Activated CD8-positive, alpha-beta memory T cell treated with anti-CD3 and anti-CD28 coated beads for 1 hour (primary cell): ENCODE data around the gene LOXL1.

Experiments used
- DNase-seq, 2 donors: peaks; one replicate each; pipeline ENCODE4 v3.0.0-alpha.2; 2020; ENCODE audit warnings: low read depth in 1 of 2; ENCODE audit errors: extremely low read depth in 1 of 2

Gene LOXL1

DNA sequence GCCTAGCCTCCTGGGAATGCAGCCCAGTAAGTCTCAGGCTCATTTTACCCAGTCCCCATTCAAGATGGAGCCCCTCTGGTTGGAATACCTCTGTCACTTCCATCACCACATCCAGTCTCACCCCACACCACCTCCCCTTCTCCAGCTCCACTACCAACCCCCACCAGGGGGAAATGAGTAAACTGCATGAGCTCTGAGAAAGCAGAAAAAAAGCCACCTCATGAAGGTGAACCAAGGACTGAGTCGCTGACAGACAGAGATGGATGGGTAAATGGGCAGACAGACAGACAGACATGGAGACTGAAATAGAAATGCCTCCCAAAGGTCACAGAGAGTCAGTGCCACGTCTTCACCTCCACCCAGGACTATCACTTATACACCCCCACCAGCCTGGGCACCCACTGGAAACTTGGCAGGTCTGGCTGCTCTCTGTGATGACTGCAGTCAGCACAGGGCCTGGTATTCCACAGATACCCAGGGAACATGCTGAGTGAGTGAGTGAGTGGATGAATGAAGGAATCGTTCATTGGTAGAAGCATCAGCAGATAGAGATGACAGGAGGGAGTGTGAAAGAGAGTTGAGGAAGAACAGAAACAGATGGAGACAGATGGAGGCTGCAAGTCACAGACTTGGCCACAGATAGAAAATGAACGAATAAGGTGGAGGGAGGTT is 4.9 kb upstream of the LOXL1 start:
- DNase-seq = no peak

DNA sequence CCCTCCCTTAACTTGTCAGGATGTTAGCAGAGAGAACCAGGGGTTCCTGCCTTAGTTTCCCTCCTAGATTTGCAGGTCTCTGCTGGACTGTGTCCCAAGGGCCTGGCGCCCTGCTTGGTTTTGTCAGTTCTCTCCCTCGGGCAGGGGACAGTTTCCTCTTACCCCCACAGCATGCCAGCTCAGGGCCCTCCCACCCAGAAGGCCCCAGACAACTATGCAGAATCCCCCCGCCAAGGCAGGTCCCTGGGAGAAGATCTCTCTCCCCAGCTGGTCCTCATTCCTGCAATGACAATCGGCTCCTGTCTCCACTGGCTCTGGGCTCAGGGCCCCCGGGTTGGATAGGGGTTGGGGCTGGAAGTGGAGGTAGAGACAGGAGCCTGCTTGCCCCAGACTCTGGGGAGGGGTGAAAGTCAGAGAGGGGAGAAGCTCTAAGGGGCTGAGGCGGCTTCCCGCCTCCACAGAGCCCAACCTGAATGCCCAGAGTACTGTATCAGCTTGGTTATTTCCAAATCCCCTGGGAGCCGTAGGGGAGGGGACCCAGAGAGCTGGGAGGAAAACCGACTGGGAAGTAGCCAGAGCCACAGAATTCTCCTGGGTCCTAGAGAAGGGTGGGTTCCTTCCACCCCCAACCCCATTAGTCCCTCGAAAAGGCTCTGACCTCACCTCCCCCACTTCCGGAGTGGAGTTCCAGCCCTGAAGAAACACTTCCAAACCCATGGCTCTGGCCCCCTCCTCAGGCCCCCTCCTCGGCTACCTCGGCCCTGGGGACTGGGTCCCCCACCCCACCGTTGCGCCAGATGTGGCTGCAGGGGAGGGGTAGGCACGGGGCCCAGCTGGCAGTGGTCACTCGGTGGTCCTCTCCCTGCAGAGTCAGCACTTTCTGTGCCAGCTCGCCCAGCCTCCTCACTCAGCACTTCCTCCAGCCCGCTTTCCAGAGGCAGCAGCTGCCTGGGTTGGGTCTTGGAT is 3.8 kb upstream of the LOXL1 start:
- no peak for DNase-seq

DNA sequence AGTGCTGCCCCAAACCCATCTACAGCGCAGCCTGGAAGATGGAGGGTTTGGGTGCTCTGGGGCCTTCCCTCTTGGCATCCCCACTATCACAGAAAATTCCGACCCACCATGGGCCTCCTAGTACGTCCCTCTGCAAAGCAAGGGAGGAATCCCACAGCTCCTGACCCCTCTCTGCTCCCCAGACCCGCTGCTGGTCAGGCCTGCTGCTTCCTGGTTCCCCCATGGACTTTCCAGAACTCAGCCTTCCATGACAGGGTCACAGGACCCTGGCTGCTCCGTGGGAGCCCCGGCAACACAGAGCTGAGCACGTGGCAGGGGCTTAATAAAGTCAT is 3.1 kb upstream of the LOXL1 start:
- DNase-seq = no peak

DNA sequence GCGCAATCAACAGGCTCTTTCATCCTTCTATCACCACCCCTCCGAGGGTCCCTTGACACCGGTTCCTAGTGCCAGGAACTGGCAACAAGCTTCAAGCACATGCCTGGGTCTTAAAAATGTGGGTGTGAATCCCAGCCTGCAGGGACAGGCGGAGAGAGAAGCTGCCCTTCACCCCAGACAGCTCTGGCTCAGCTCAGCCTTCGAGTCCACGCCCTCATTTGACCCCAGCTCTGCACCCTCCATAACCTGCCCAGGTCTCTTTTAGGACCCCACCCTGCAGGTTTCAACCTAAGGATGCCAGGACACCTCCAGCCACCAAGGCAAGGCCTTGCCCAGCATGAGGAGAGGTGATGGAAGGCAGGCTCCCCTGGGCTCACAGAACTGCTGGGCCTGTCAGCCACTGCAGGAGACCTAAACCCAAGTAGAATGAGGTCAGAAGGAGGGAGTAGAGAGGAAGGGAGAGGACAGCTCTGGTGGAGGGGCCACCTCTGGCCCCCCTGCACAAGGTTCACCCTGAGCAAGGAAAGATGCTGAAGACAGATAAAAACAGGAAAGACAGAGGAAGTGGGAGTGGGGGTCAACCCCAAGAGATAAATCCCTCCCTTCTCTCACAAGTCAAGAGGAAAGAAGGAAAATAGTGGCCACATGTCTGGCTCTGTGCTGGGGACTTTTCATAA is 2.6 kb upstream of the LOXL1 start:
- DNase-seq = no peak

DNA sequence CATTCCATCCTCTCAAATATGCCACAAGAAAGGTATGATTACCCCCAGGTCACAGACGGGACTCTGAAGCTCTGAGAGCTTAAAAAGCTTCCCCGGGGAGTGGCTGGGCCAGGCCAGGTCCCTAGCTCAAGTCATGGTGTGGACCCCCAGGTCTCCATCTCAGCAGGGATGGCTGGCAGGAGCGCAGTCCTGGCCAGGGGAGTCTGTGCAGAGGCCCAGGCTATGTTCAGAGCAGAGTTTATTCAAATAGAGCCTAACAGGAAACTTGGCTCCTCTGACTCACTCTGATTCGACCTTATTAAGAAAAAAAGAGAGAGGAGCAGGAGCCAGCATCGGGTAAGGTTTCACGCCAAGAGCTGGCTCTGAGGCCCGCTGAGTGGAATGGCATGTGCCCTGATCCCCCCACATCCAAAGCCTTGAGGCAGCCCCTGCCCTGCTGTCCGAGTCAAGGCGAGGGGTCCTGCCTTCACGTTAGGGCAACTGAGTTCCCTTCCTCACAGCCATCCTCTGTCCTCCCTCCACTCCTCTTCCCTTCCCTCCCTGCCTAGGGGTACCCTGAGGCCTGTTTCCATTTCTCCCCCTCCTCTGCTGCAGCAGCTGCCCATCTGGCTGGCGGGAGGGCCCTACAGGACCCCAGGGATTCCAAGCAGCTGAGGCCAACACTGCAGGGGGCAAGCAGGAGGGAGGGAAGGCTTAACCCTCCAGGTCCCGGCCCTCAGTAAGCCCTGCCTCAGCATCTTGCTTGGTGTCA is 1.9 kb upstream of the LOXL1 start:
- no peak for DNase-seq

DNA sequence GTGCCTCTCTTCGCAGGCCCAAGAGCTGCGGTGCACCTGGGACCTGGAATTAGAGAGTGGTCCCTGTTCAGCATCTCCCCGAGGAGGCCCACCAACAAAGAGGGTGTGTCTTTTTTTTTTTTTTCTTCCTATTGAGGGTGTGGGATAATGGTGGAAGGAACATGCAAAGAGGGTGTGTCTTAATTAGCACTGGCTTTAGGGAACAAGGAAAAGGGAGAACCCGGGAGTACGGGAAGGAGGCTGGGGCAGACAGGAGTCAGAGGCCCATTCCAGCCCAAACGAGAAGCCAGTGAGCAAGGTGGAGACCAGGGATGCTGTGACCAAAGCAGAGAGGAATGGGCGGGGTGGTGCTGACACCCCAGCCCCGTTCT is 429 bp upstream of the LOXL1 start:
- no peak for DNase-seq

DNA sequence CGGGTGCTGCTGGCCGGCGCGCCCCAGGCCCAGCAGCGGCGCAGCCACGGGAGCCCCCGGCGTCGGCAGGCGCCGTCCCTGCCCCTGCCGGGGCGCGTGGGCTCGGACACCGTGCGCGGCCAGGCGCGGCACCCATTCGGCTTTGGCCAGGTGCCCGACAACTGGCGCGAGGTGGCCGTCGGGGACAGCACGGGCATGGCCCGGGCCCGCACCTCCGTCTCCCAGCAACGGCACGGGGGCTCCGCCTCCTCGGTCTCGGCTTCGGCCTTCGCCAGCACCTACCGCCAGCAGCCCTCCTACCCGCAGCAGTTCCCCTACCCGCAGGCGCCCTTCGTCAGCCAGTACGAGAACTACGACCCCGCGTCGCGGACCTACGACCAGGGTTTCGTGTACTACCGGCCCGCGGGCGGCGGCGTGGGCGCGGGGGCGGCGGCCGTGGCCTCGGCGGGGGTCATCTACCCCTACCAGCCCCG is 777 bp downstream of the LOXL1 start:
- DNase-seq = peak in 1 of 2 donors; percentile 11

DNA sequence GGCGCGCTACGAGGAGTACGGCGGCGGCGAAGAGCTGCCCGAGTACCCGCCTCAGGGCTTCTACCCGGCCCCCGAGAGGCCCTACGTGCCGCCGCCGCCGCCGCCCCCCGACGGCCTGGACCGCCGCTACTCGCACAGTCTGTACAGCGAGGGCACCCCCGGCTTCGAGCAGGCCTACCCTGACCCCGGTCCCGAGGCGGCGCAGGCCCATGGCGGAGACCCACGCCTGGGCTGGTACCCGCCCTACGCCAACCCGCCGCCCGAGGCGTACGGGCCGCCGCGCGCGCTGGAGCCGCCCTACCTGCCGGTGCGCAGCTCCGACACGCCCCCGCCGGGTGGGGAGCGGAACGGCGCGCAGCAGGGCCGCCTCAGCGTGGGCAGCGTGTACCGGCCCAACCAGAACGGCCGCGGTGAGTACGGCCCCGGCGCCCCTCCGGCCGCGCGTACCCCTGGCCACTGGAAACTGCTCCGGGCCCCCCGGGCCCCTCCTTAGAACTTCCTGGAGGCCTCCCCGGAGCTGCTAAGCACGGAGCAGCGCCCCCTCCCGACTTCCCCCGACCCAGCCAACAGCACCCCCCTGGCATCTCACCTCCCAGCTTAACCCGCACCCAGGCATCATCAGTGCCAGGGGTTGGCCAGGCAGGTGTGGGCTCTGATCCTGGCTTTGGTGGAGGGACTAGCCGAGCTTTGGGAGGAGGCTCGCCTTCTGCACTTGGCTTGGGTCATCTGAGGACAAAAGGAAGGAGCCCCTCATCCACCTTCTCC is 1.4 kb downstream of the LOXL1 start:
- DNase-seq = peak; percentile 38 to 68

DNA sequence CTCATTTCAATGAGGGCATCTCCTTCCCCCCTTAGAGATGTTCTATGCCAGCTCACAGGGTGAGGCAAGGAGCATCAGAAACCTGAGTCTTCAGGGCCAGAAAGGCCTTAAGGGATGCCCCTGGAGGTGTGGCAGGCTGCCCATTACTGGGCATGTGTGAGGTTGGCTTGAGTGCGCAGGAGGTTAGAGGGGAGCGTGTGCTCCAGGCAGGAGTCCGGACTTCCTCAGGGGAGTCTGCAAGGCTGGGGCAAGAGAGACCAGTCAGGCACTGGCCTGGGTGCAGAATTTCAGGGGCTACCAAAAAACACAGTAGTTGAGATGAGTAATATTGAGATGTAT is 1.9 kb downstream of the LOXL1 start:
- DNase-seq = no peak

DNA sequence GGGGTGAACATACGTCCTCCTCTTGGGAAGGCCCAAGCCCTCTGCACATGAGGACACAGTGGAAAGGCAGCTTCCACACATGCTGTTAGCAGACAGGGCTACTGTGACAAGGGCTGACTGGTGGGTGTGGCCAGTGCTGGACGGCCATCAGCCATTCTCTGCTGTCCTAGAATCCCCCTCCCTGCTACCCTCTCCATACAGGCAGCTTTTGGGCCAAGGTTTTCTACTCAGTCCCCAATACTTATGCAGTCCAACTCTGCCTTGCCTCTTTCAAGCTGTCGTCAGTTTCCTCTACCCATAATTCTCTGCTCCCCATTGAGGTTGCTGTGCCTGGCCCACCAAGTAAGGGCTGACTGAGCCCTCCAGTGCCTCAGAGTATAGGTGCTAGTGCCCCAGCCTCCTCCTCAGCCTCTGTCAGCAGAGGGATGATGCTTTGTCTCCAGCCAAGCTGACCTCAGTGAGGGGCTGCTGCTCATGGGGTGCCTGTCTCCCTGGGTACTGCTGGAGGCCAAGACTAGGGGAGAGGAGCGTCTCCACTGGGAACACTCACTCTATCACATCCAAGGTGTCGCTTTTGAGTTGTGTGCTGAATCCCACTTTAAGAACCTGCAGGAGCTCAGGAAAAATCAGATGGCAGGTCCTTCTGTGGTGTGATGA is 2.8 kb downstream of the LOXL1 start:
- no peak for DNase-seq

DNA sequence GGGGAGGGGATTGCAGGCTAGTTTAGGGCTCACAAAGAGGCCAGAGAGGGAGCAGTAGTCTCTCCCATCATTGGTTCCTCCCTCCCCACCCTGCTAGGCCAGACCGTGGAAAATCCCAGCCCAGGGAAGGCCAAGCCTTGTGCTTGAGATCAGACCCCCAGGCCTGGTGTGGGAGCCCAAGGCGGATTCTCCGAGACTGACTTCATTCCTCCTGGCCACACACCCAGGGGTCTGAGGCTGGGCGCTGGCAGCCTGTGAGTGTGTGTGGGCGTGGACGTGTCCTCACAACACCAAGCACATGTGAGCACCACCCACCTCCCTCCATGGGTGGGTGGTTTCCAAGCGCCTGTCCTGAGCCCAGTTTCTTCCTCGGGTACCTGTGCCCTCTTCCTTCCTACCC is 4.1 kb downstream of the LOXL1 start:
- DNase-seq = no peak

DNA sequence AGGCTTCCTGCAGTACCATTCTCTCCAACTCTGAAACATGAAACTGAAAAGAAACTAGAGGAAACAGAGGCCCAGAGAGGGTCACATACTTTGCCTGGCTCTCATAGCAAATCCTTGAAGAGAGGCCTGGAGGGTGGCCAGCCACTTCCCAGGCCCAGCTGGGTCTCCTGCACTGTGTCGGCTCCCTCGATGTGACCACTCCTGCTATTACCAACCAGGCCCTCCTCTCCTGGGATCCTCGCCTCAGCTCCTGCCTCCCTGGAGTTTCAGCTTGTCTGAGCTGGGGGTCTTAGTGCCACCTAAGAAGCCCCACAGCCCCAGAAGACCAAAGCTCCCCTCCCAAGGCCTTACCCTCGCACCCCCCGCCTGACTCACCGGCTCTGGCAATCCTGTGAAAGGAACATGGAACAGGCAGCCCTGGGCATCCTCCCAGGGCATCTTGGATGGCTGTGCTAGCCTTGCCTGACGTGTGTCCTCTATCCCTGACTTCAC is 4.6 kb downstream of the LOXL1 start:
- no peak for DNase-seq

DNA sequence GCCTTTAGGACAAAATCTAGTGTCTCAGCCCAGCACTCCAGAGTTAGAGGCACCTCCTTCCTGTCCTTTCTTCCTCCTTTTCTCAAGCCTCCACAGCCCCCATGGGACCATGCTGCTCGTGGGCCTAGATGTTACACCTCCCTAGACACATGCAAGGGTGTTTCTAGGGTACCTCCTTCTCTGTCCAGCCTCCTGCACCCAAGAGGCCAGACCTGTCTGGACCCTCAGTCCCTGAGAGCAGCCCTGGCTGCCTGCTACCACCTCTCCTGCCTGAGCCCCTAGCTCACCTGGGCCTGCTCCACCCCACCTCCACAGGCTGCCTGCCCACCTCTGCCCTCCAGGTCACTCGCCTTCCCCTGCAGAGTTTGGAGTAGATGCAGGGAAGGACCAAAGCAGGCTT is 5.2 kb downstream of the LOXL1 start:
- no peak for DNase-seq

DNA sequence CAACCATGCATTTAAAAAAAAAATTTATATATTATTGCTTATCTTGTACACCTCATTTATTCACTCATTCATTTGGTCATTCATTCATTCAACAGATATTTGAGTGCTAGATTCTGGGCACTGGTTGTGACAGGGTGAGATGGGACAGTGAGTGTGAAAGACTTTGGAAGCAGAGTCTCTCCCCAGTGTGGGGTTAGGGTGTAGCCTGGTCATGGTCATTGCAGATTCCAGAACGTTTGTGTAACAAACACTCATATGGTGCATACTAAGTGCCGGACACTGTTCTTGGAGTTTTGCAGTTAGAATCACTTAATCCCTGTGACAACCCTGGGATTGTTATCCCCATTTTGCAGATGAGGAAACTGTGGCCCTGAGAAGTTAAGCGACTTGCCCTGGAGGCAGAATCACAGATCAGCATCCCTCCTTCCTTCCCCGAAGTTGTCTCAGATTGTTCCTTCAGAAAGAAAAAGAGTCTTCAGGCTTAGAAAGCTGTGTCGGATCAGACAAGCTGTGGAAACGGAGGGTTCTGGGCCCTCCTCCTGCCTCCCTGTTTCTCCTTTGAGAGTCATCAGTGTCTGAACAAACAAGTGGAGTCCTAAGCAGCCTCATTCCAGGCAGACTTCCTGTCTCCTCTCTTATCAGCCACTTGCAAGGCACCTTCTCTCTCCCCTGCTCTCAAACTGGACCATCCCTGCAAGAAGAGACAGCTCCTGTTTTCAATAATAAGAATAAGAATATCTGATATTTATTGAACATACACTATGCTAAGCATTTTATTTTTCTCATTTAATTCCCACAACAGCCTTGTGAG is 6.3 kb downstream of the LOXL1 start:
- DNase-seq = no peak

DNA sequence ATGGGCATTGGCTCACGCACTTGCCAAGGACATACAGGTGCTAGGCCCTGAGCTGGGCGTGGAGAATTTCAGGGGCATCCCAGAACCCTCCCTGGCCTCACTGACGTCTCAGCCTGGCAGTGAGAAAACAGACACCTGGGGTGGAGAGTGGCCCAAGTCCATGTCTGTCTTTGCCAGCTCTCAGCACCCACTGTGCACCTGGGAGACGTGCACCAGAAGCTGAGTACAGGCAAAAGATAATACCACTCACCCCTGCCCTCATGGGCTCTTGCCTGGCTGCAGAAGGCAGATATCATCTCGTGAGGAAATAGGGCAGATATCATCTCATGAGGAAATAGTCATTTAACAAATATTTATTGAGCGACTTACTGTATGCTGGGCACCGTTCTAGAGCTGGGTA is 8.0 kb downstream of the LOXL1 start:
- no peak for DNase-seq

DNA sequence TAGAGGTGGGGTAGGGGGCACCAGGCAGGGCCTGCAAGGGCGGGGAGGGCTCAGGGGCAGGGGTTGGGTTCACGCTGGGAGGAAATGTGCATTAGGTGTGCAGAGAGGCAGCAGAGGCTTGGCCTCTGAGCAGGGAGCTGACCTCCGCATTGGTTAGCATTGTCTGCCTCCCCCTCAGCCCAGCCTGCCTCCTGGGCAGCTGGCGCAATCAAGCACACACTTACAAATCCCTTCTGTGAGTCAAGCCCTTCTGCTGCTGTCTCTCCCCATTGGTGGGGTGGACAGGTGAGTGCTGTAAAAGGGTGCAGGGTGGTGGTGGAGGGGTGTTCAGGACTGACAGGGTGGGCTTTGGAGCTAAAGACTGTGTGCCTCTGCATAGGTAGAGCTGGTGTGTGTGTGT is 9.3 kb downstream of the LOXL1 start:
- DNase-seq = no peak

DNA sequence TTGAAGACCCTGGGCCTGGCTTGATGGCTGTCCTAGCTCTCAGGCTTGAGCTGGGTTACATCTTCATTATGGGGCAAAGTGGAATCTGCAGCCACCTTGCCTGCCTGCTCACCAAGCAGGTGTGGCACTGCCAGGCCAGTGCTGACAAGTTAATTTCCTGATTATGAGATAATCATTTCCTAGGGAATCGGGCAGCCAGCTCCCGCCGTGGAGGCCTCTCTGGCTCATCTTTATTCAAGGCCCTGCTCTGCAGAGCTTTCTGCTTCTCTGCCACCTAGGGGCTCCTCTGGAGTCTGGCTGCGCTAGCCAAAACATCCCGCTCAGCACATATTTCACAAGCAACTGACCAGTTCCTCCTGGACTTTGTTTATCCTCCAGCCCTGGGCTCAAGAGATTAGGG is 9.9 kb downstream of the LOXL1 start:
- DNase-seq = no peak

DNA sequence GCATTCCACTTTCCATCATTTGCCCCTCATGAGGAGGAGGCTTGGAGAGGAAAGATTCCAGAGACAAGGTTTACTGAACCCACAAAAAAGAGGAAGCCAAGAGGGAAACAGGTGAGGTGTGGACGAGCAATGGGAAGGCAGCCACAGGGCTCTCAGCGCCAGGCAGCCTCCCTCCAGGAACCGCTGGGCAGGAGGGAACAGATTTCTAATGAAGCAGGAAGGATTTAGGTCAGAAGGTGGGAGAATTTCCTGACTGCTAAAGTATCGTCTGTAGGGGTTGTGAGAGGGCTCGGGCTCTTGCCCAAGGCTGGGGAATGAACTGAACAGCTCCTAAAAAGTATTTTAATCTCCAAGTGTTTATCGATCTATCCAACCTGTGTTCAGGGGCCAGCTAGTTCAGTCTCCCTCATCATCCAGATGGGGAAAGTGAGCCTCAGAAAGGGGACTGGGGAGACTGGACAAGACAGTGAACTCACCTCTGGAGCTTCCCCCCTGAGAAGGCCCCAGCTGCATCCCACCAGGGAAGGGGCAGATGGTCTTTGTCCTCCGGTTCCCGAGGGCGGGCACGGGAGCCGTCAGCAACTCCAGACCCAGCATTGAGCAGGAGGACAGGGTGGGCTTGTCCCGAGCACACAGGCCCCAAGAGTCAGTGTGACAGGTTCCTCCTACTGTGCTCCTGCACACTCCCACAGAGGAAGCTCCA is 10.5 kb downstream of the LOXL1 start:
- DNase-seq = no peak
